NCI-H128 (cell line): Measurements from ENCODE around the gene ASTL.
"Not testable (repeated sequence)": the region's sequence is repeated elsewhere in the genome, so short reads cannot be mapped to it uniquely, and the experiment has no call there.

Experiments used
- DNase-seq: peaks from one replicate; lab custom pipeline; 2025; ENCODE audit not compliant: unreplicated experiment; lab: John Stamatoyannopoulos, UW

ASTL gene

GRCh38 chr2:96146153-96146880 lies 8.0 kb upstream of the ASTL start:
- no peak for DNase-seq

GRCh38 chr2:96145848-96146152 lies 7.5 kb upstream of the ASTL start:
- DNase-seq: no peak

- no peak for DNase-seq
These were observed 6.9 kb upstream of the ASTL start, which contains the start of gene DUSP2 for GRCh38 chr2:96145036-96145847. DUSP2 (minus strand) TSS chr2:96145440; CDS start chr2:96145354, 86 bp downstream.

- DNase-seq: no peak
These were observed 6.3 kb upstream of the ASTL start for GRCh38 chr2:96144481-96145035.

GRCh38 chr2:96143848-96144480 lies 5.7 kb upstream of the ASTL start:
- no peak for DNase-seq

GRCh38 chr2:96143231-96143847 lies 5.0 kb upstream of the ASTL start:
- DNase-seq: no peak

- DNase-seq: no peak
These were observed 4.2 kb upstream of the ASTL start for GRCh38 chr2:96142217-96143113.

GRCh38 chr2:96141624-96141967 lies 3.3 kb upstream of the ASTL start:
- not testable (repeated sequence) for DNase-seq

- DNase-seq: no peak
These were observed 2.8 kb upstream of the ASTL start for GRCh38 chr2:96140941-96141623.

- no peak for DNase-seq
These were observed 968 bp upstream of the ASTL start for GRCh38 chr2:96139181-96139758.

GRCh38 chr2:96137321-96138178 lies 752 bp downstream of the ASTL start:
- no peak for DNase-seq

- no peak for DNase-seq
These were observed 2.1 kb downstream of the ASTL start for GRCh38 chr2:96136129-96136720.

- no peak for DNase-seq
These were observed 2.7 kb downstream of the ASTL start for GRCh38 chr2:96135621-96136020.

GRCh38 chr2:96135171-96135570 lies 3.1 kb downstream of the ASTL start:
- DNase-seq: no peak

GRCh38 chr2:96134421-96134820 lies 3.9 kb downstream of the ASTL start:
- DNase-seq: no peak

- no peak for DNase-seq
These were observed 6.2 kb downstream of the ASTL start for GRCh38 chr2:96131813-96132745.
